RWPE2 (cell line): ENCODE data around the gene ADAMTS6.

Experiments
- ATAC-seq: fragments of 200-7000 bp; cut with Tn5 transposase; 3 replicates; pipeline ENCODE4 v1.9.1; 2021; ENCODE audit warnings: low read depth
- DNase-seq: peaks from one replicate; pipeline ENCODE4 v3.0.0-alpha.2; 2020; ENCODE audit warnings: low spot score
- H3K27ac ChIP-seq: fragments of 450-650 bp; 2 replicates; pipeline ENCODE4 v1.5.1; 2017; ENCODE audit warnings: mild to moderate bottlenecking; ENCODE audit not compliant: poor library complexity, severe bottlenecking
- H3K27me3 ChIP-seq: fragments of 250-450 bp; sonication (Bioruptor Pico); 2 replicates; pipeline ENCODE4 v1.5.1; 2021; ENCODE audit warnings: mild to moderate bottlenecking, moderate library complexity; ENCODE audit not compliant: insufficient read depth, poor library complexity, severe bottlenecking
- H3K36me3 ChIP-seq: fragments of 250-450 bp; sonication (Bioruptor Pico); 2 replicates; pipeline ENCODE4 v1.5.1; 2020; ENCODE audit warnings: low read depth, mild to moderate bottlenecking, moderate library complexity
- H3K4me1 ChIP-seq: fragments of 250-450 bp; sonication (Bioruptor Pico); 2 replicates; pipeline ENCODE4 v1.5.1; 2021; ENCODE audit warnings: mild to moderate bottlenecking, moderate library complexity; ENCODE audit not compliant: insufficient read depth, poor library complexity, severe bottlenecking
- H3K4me3 ChIP-seq: fragments of 250-450 bp; sonication (Bioruptor Pico); 2 replicates; pipeline ENCODE4 v1.5.1; 2021; ENCODE audit warnings: mild to moderate bottlenecking, moderate library complexity; ENCODE audit not compliant: severe bottlenecking
- H3K9me3 ChIP-seq: fragments of 250-450 bp; sonication (Bioruptor Pico); 2 replicates; pipeline ENCODE4 v1.5.1; 2021; ENCODE audit warnings: mild to moderate bottlenecking, moderate library complexity; ENCODE audit not compliant: severe bottlenecking
- TF ChIP-seq, protein P1 (sequence below): fragments of 450-650 bp; IDR thresholded peaks from one replicate; pipeline ENCODE4 v1.5.1; 2017; ENCODE audit warnings: mild to moderate bottlenecking, moderate library complexity; ENCODE audit not compliant: poor library complexity, severe bottlenecking

The ADAMTS6 gene

DNA sequence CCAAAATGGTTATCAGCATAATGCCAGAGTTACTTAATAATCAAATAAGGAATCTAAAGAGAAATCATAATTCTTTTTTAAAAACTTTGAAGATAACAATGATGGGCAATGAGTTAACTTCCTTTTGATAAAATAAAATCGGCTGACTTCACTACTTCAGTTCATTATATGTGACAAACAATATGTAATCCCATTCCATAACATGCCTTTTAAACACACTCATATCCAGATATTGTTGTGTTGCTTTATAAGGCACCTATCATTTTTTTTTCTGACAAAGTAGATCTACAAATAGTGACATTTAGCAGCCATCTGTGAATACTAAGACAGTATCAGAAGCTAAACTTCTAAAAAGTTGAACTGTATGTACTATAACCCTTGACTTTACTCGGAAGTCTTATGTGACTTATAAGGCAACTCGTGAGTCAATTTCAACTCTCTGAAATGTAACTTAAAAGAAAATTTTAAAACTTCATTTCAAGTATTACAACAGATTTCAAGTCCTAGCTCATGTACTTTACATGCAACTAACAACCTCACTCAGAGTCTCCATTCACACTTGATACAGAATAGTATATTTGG lies 7.5 kb downstream of the ADAMTS6 start:
- TF ChIP-seq, protein P1, sequence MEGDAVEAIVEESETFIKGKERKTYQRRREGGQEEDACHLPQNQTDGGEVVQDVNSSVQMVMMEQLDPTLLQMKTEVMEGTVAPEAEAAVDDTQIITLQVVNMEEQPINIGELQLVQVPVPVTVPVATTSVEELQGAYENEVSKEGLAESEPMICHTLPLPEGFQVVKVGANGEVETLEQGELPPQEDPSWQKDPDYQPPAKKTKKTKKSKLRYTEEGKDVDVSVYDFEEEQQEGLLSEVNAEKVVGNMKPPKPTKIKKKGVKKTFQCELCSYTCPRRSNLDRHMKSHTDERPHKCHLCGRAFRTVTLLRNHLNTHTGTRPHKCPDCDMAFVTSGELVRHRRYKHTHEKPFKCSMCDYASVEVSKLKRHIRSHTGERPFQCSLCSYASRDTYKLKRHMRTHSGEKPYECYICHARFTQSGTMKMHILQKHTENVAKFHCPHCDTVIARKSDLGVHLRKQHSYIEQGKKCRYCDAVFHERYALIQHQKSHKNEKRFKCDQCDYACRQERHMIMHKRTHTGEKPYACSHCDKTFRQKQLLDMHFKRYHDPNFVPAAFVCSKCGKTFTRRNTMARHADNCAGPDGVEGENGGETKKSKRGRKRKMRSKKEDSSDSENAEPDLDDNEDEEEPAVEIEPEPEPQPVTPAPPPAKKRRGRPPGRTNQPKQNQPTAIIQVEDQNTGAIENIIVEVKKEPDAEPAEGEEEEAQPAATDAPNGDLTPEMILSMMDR, result no peak
- no peaks in the 10 kb centered on the region for H3K9me3 ChIP-seq
- H3K36me3 ChIP-seq, result peaks cover 40% of the 10 kb centered on the region
- H3K27me3 ChIP-seq, result no peaks in the 10 kb centered on the region
- ATAC-seq (no peak), DNase-seq (no peak)
- H3K4me1 ChIP-seq, result peaks cover 38% of the 10 kb centered on the region
- no peak overlapping the region for H3K4me3 ChIP-seq
- H3K27ac ChIP-seq, result no peak overlapping the region

DNA sequence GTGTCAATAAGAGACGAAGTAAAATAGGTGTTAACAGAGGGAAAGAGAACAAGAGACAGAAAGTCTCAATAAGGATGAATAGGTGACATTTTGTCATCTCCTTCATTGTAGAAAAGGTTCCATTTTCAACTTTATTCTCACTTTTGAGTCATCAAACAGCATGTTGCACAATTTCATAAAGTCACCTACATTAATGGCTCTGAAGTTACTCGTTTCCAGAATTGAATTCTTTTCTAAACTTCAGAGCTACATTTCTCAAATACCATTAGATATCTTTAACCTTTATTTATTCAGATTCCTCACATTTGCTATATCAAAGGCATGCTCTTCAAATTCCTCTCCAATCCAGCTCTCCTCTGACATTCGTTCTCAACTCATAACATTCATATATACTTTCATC lies 13.1 kb downstream of the ADAMTS6 start:
- TF ChIP-seq, protein P1, result no peak
- Histone ChIP-seq H3K27me3 (no peaks in the 10 kb centered on the region), H3K4me3 (no peak overlapping the region), H3K9me3 (no peaks in the 10 kb centered on the region), H3K4me1 (peaks cover 22% of the 10 kb centered on the region), H3K27ac (no peak overlapping the region), H3K36me3 (peaks cover 48% of the 10 kb centered on the region)
- DNase-seq (no peak), ATAC-seq (no peak)

DNA sequence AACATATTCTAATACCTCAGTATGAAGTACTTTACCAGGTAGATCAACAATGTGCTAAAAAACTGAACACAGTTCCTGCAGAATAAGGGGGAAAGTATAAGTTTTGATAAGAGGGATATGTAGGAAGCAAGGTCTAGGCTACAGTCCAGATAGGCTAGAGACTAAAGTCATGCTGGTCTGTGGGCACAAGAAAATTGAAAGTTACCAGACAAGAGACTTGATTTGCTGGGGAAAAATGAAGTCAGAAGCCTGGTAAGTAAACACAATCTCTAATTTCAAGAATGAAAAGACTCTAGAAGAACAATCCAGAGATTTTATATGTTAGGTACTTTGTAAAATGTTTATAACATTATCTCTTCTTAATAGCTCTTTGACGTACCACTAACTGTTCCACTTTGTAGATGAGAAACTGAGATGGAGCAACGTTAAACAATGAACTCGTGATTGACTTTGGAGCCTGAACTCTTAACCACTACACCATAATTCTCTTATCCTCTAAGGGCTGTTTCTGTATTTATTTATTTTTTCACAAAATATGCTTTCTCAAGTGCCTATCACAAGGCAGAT lies 19.5 kb downstream of the ADAMTS6 start:
- no peak for ATAC-seq
- H3K27me3 ChIP-seq, result no peaks in the 10 kb centered on the region

DNA sequence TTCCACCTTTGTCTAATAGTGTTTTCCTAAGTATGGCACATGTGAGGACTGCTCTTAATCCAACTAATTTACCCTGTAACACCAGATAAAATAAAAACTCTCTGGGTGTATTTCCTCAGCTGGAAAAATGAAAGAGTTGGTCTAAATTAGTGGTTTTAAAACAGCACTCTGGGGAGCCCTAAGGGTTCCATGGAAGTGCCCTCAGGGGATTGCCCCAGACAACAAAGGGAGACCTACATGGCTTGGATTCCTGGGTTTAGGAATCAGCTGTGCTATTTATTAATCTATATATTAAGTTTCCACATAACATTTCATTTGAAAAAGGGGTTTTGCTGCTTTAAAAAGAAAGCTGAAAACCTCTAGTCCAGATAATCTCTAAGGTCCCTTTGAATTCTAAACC lies 20.2 kb downstream of the ADAMTS6 start:
- H3K27me3 ChIP-seq, result no peaks in the 10 kb centered on the region
- DNase-seq (no peak), ATAC-seq (no peak)
- H3K4me1 ChIP-seq, result no peaks in the 10 kb centered on the region
- peaks cover 55% of the 10 kb centered on the region for H3K36me3 ChIP-seq
- H3K27ac ChIP-seq, result no peak overlapping the region
- TF ChIP-seq, protein P1, result no peak
- no peaks in the 10 kb centered on the region for H3K9me3 ChIP-seq
- H3K4me3 ChIP-seq, result no peak overlapping the region

More for the DNA sequence above, 19.5 kb downstream of the ADAMTS6 start:
- Histone ChIP-seq H3K36me3 (peaks cover 48% of the 10 kb centered on the region), H3K9me3 (no peaks in the 10 kb centered on the region), H3K4me1 (no peaks in the 10 kb centered on the region), H3K27ac (no peak overlapping the region), H3K4me3 (no peak overlapping the region)
- DNase-seq, result no peak
- TF ChIP-seq, protein P1, result no peak

- Histone ChIP-seq H3K4me1 (no peaks in the 10 kb centered on the region), H3K9me3 (no peaks in the 10 kb centered on the region), H3K27me3 (no peaks in the 10 kb centered on the region), H3K27ac (no peak overlapping the region), H3K4me3 (no peak overlapping the region), H3K36me3 (peaks cover 69% of the 10 kb centered on the region)
- TF ChIP-seq, protein P1, result no peak
- DNase-seq (no peak), ATAC-seq (no peak)
Measured at GRCh38 chr5:65459995-65460394, 21.7 kb downstream of the ADAMTS6 start.
